NCI-H510A (cell line): Measurements from ENCODE around the gene TRAF7.
A peak's percentile ranks its signal among the peaks of the same experiment; 100 is the strongest.

ENCODE experiments used
- DNase-seq: peaks from one replicate; lab custom pipeline; 2025; lab: John Stamatoyannopoulos, UW

Gene TRAF7

DNA sequence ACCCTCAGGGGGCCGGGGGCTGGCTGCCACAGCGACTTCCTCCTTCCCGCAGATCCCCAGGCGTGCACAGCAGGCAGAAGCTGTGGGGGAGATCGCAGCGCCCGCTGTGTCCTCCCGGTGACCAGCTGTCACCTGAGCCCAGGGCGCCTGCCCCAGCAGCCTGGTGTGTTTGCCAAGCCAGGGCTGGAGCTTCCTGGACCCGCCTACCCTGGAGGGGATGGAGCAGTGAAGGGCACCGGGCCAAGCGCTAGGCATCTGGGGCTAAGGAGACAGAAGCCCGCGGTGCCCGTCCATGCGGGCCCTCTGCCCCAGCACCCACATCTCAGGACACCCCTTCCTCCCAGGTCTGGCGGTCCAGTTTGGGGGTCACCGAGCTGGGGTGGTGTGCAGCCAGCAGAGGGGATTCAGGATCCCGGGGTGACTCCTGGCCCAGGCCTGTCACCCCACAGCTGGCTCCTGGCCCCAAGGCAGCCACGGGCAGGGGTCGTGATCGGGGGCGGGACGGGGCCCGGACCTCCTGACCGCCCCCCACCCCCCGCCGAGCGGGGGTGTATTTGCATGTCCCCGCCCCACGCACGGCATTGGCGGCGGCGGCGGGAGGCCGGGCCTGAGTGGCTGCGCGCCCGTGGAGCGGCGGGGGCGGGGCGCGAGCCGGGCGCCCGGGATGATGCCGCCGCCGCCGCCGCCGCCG is 7.5 kb upstream of the TRAF7 start, which contains the start of gene RAB26:
Gene RAB26, plus strand, starts transcription at position 645 of the 691 bp plus-strand sequence. CDS start 159 bp downstream, outside the sequence.
- DNase-seq = peak; percentile 92

DNA sequence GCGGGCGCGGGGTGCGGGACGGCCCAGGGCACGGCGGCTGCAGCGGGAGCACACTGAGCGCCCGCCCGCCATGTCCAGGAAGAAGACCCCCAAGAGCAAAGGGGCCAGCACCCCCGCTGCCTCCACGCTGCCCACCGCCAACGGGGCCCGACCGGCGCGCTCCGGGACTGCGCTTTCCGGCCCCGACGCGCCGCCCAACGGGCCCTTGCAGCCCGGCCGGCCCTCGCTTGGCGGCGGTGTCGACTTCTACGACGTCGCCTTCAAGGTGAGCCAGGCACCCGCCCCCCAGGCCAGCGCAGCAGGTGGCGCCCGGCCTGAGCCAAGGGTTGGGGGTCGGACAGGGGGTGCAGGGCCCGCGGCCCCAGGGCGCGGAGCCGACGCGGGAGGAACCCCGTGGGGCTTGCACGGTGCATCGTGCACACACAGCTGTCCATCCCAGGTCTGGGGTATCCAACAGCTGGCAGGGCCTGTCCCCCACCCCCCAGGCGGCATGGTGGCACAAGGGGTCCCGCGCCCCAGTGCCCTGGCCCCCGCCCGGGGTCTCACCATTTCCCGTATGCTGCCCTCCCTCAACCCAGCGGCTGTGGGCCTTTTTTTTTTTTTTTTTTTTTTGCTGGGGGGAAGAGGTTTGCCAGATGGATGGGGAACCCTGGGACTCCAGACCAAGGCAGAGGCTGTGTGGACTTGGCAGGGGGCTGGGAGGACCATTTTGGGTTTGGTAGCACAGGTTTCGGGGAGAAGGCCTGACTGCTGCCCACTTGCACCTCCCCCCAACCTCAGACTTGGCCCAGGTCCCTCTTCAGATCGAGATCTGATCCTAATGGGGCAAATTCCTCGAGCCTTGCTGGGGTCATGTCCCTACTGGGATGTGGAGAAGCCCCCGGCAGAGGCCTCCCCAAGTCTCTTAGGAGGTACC is 6.6 kb upstream of the TRAF7 start:
- no peak for DNase-seq

DNA sequence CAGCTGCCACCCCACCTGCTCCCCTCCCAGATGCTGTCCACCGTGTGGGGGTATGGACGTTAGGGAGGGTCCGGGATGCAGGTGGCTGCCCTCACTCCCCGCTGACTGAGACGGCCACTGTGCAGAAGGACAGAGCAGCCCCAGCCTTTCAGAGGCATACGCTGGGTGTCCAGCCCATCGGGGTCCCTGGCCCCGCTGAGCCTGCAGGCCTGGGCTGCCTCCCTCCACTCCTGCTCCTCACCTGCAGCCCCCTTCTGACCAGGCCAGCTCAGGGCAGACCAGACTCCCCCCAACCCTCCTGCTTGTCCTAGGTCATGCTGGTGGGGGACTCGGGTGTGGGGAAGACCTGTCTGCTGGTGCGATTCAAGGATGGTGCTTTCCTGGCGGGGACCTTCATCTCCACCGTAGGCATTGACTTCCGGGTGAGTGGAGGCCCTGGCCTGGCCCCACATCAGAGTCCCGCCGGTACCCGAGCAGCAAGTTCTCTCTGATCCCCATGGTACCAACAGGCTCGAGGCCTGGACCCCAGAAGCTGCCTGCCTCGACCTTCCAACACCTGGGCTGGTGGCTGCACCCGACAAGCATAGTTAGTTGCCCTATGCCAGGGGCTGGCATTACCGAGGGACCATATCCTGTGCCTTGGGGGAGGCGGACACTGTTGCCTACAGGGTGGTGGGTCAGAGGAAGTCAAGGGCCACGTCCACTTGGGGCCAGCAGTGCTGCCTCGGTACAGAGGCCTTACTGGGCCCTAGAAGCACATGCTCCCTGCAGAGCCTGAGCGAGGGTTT is 5.8 kb upstream of the TRAF7 start:
- DNase-seq = no peak

DNA sequence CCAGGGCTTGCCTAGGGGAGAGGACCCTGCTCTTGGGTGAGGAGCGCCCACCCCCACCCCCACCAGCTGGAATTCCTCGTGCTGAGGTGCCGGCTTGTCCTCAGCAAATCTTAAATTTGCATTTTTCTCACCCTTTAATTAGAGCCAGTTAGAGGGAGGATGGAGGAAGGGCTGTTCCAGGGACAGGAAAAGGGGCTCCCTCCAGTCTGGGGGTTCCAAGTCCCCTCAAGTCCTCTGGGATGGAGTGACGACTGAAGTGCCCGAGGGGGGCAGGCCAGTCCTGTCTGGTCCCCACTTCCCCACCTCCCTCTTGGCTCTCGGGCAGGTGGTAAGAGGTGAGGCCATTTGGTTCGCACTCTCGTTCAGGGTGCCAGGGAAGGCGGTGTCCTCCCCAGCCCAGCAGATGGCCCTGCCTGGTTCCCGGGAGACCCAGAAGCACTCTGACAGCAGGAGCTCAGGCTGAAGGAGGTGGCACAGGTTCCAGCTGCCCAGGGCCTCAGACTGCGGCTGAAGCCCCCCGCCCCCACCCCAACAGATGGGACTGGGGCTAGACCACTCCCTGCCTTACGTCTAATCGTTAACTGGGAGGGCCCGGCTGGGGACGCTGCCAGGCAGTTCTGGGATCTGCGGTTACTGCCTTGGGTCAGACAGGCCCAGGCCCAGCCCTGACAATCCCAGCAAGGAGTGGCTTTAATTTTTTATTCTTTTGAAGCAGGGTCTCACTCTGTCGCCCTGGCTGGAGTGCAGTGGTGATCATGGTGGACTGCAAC is 5.0 kb upstream of the TRAF7 start:
- no peak for DNase-seq

DNA sequence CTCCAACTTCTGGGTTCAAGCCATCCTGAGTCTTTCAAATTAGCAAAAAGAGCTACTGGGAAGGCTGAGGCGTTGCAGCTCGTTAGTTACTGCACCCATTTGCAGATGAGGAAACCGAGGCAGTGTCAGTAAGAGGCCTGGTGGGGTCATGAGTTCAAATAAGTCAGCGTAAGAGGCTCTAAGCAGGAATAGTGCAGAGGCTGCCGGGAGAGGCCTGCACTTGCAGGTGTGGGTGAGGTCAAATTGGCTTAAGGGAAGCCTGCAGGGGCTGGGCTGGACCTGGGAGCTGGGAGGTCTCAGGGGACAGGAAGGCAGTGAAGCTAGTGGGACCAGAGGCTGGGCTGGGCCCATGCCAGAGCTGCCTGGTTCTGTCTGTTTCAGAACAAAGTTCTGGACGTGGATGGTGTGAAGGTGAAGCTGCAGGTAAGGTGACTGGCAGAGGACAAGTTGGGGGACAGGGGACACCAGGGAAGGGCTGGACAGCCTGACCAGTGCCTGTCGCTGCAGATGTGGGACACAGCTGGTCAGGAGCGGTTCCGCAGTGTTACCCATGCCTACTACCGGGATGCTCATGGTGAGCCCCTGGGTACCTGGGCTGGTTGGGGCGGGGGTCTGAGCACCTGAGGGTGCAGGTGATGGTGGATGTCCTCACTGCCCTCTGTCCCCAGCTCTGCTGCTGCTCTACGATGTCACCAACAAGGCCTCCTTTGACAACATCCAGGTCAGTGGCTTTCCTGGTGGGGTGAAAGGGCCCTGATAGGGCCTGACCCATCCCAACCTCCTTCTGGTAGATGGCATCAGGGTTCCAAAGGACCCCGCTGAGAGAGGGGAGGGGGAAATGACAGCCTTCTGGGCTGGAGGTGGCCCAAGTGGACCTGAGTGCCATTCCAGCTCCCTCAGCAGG is 4.1 kb upstream of the TRAF7 start:
- no peak for DNase-seq

DNA sequence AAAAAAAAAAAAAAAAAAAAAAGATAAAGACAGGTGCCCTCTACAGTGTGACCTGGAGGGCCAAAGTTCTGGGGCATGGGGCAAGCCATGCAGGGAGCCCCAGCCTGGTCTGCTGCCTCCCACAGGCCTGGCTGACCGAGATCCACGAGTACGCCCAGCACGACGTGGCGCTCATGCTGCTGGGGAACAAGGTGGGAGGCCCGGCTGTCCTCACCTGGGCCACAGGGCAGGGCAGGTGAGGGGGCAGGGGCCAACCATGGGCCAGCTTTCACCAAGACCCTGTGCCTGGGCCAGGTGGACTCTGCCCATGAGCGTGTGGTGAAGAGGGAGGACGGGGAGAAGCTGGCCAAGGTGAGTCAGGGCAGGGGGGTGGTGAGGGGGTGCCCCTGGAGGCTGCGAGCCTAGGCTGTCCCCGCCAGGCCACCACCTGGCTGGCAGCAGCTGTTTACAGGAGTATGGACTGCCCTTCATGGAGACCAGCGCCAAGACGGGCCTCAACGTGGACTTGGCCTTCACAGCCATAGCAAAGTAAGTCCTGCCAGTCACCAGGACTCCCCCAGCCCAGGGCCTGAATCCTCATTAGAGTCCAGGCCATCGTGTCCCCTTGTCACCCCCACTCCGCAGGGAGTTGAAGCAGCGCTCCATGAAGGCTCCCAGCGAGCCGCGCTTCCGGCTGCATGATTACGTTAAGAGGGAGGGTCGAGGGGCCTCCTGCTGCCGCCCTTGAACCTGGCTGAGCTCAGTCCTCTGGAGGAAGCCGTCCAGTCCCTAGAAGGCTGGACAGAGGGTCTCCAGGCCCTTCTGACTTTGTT is 2.7 kb upstream of the TRAF7 start:
- no peak for DNase-seq

DNA sequence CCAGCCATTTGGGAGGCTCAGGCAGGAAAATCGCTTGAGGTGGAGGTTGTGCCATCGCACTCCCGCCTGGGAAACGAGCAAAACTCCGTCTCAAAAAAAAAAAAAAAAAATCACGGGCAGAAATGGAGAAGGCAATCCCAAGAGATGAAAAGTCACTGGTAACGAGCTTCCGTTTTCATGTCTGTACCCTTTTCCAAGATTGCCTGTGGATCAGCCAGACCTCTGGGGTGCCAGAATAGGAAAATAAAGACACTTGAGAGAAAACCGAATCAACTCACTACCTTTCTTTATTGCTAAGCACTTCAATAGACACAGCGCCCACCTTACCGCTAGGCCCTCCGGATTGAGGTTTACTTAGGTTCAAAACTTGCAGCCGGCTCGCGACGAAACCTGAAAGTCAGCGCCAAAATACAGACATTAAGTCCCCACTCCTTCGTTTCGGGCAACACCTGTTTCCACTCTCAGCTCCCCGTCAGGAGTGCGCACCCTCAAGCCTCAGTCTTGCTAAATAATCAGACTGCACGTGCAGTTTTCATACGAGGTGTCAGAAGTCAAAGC is 970 bp upstream of the TRAF7 start:
- DNase-seq = no peak

DNA sequence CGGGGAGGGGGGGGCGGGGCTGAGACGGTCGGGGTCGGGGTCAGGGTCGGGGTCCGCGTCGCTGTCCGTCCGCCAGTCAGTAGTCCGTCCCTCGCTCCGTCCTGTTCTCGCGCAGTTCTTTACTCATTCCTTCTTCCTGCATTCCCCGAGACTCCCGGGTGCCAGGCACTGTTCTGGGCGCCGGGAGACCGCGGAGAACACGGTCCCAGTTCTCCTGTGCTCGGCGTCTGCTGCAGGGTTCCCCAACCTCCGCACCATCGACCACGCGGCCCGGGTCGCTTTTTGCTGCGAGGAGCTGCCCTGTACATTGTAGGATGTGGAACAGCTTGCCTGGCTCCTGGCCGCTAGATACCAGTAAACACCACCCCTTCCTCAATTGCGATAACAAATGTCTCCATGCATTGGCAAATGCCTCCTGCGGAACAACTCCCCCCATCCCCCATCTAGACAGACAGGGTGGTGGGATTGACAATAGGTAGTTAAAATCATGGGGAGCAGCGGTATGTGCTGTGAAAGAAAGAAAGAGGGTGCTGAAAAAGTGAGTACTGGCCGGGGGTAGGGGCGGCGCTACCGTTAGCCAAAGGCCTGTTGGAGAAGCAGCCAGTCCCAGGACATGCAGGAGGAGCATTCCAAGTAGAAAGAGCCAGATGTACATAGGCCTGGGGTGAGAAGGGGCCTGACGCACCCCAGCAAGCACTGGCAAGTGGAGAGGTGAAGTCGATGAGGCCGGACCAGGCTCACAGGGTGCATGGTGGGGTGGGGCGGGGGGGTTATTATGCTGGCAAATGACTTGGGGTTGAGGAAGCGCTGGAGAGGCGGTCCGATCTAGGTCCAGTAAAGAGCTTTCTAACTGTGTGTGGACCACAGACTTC is 631 bp downstream of the TRAF7 start:
- DNase-seq = no peak

DNA sequence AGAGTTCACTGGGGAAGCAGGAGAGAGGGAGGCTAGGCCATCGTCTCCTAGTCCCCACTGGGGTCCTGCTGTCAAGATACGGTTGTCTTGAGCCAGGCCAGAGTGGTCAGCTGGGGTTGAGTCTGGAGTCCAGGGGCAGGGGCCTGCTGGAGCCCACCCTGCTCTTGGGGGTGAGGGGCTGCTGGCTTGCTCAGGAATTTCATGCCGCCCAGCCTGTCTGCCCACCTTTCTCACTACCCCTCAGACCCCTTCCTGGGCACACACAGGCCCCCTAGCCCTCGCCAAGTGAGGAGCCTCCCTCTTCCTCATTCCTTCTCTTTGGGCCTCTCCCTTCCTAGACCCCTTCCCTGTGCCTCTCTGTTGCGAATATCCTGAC is 1.3 kb downstream of the TRAF7 start:
- no peak for DNase-seq

DNA sequence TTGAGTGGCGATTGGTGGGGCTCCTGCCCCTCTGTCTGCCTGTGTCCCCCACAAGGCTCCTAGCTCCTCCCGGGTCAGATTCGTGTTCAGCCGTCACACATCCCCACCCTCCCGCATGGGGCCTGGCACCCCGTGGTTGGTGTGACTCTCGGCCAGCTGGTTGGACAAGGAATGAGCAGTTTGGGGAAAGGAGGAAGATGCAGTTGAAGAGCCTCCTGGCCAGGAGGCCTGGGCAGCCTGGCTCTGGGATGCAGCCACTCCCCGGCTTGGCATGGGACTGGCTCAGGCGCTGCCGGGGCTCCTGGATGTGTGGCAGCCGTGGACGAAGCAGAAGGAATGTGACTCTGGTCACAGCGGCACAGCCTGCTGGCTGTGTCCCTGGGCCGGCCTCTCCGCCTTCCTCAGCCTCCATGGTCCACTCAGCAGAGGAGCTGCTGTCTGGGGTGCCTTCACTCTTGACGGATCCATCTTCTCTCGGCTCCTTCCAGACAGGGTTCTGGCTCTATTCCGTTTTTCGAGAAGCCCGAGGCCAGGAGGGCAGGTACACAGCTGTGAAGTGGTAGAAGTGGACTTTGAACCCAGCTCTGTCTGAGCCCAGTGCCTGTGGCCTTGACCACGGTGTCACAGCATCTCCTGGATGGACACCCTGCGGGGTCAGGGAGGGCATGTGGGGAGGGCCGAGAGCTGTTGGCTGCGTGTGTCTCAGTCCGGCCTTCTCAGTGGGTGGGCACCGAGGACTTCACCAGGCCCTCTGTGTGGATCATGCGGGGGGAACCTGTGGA is 2.1 kb downstream of the TRAF7 start:
- no peak for DNase-seq

DNA sequence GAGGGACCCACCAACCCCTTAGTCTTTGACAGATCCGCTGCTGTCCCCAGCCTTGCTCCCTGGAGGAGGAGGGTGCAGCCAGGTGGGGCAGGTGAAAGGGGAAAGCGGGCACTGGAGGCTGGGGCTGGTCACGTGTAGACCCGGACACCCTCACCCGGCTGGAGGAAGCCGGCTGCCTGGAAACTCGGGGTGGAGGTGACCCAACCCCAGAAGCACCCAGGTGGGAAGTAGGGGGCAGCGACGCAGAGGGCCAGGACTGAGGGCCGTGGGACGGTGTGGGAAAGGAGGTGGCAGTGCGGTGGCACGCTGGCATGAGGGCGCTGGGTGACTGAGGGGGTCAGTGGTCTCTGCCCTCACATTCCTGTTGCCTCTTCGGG is 2.7 kb downstream of the TRAF7 start:
- DNase-seq = no peak

DNA sequence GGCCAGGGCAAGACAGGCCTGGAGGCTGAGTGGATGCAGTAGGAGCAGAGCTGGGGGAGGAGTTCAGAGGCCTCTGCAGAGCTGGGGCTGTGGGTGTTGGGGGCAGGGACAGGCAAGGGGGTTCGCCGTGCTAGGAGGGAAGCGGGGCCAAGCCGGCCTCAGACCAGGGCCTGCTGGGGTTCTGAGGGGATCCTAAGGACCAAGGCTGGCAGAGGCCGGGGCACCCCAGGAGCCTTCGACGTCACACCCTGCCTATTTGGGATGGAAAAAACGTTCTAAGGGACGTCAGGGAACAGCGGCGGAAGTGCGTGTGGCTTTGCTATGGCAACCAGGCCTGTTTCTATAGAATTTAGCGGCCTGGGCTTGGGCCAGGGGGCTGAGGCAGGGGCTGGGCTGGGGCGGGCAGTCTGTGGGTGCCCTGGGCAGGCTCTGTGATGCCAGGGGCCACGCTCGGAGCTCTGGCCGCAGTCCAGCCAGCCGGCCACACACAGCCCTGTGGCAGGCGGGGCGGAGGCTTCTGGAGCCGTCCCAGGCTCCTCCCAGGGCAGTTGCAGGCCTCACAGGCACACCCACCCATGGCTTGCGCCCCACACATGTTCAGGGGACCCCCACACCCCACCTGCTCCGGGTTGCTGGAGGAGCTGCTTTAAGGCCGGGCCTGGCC is 3.7 kb downstream of the TRAF7 start:
- no peak for DNase-seq

DNA sequence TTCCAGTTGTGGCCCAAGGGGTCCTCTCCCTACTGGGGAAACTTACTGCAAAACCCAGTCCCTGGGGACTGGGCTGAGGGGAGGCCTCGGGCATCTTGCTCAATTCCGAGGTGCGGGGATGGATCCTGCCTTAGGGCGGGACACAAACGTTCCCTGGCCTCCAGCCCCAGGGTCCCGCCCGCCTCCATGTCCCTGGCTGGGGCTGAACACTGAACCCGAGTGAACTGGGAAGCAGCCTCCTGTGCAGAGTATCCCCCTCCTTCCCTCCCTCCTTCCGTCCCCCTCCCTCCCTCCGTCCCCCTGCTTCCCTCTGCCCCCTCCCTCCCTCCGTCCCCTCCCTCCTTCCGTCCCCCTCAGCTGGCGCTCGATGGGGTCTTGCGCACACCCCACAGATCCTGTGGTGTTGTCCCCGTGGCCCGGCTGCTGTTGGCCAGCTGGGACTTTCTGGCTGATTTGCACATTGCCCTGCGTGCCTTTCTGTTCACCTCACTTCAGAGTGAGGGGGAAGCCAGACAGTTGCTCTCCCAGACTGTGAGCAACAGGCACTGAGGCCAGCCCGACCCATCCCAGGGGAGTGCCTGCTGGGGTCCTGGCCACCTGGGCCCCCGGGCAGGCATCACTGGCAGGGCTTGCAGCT is 5.5 kb downstream of the TRAF7 start:
- no peak for DNase-seq

DNA sequence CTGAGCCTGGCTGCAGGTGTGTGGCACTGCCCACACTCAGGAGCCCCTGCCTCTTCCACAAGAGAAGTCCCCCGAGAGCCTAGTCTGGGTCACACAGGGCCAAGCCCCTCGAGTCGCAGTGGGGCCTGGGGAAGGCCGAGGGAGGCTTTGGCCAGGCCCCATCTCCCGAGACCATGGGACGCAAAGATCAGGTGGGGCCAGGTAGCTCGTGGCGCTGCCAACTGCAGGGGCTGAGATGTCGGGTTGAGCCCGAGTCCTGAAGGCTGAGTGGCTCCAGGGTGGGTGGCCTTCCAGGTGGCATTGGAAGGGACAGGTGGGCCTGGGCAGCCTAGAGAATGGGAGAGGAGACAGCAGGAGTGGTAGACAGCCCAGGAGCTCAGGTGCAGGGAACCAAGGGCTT is 6.3 kb downstream of the TRAF7 start:
- DNase-seq = no peak

DNA sequence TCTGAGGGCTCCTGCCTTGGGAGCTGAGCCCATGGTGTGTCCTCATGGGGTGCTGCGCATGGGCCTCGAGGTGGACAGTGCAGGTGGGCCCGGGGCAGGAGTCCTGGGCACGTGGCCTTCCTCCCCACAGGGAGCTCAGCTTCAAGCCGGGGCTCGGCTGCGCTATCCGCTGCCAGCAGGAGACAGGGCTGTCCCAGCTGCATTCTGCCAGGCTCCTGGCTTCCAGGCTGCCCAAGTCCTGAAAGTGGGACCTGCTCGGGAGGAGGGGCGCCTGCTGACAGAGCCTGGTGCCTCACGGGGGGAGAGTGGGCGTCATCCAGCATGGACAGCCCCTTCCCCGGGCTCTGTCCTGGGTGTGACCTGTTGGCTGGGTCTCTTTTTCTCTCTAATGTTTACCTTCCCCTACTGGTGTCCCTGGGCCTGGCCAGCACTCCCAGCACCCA is 7.1 kb downstream of the TRAF7 start:
- no peak for DNase-seq

DNA sequence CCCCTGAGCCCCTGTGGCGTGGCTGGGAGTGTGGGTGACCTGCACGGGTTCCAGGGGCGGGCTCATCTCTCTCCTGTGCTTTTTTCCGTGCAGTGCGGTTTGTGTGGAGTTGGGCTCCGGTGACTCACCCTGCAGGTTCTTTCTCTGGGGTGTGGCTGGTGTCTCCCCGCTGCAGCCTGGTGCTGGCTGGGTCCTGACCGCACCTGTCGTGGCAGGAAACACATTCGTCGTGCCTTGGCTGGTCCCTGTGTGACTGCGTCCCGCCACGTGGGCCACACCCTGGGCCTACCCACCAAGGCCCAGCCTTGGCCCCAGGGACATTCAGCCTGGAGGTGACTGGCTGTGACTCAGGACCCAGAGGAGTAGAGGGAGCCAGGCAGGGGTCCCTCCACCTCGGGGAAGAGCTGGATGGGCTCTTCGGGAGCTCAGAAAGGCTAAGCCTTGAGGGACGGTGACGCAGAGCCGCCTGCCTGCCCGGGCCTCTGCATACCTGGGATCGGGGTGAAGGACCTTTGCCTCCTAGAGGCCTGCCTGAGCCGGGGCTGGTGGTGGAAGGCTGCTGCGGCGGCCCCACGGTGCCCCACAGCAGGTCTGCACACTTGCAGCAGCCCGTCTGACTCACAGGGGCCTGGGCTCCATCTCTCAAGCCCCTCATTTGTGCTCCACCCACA is 7.8 kb downstream of the TRAF7 start:
- DNase-seq = no peak
